AG09309 (cell line): Measurements from ENCODE around the gene UTS2B.

Experiments
- DNase-seq: peaks from one replicate; pipeline ENCODE4 v3.0.0-alpha.2; 2010; ENCODE audit warnings: low read depth
- H3K4me3 ChIP-seq: 2 replicates; pipeline ENCODE4 v1.5.1; 2011; ENCODE audit warnings: mild to moderate bottlenecking, low read depth, low read length, moderate library complexity; ENCODE audit not compliant: control insufficient read depth
- CTCF ChIP-seq: IDR thresholded peaks from 2 replicates; pipeline ENCODE4 v1.5.1; 2011; ENCODE audit warnings: mild to moderate bottlenecking, low read depth, low read length, inconsistent platforms; ENCODE audit not compliant: insufficient read depth, control insufficient read depth; ENCODE audit errors: missing control alignments

Gene UTS2B

DNA sequence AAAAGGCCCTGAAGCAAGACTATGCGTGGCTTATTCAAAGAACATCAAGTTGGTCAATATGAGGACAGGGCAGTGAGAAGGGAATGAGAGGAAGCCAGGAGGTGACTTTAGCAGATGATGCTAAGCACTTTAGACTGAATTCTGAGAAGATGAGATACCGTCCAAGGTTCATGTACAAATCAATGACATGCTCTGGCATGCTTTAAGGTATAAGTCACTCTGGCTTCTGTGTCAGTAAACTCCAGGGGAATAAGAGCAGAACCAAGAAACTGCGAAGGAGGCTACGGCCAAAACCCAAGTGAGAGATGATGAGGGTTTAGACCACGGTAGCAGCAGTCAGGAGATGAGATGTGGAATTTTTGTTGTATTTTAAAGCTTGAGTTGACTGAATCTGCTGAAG lies 10.0 kb downstream of the UTS2B start:
- no peak for TF ChIP-seq CTCF
- no peak overlapping the region for H3K4me3 ChIP-seq
- DNase-seq, result no peak

GRCh38 chr3:191316876-191317603 lies 13.3 kb downstream of the UTS2B start:
- no peak for TF ChIP-seq CTCF
- H3K4me3 ChIP-seq, result no peak overlapping the region
- DNase-seq, result no peak

DNA sequence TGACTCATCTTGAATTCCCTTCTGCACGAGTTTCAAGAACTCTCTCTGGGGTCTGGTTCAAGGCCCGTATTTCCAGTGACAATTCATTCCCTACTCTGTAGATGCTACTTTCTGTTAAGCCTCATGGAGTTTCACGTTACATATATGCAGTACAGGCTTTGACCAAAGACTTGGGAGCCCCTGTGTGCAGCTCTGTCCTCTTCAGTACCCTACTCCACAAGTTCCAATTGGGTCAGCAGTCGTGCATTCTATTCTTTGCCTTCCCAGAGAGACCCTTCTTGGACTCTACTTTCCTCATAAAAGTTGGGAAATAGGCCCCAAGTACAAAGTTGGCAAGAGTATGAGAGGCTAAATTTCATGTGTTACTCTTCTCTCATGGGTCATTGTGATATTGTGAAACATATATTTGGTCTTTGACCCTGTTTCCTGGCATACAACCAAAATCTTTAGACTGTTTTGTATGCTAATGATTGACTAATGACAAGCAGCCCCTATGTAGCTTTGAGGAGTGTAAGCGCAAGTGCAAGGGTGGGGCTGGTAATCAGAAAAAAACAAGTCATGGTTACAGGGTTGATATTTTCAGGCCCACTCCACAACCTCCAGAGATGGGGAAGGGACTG lies 16.1 kb downstream of the UTS2B start:
- no peak for TF ChIP-seq CTCF
- no peak for DNase-seq
- no peak overlapping the region for H3K4me3 ChIP-seq

DNA sequence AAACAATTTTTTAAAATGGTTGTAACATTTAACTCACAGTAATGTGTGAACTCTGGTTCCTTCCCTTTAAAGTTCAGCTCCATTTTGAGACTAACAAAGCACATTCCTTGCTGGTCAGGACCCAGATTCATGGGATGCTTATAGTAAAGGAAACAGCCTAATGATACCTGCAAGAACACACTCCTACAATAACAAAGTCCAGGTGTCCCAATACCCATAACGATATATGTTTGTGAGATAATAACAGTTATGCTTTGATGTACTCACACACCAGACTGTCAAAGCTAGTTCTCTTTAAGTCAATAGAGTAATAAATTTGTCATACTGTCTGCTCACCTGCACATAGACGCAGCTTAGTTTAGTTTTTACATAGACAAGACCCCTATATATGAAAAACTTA lies 17.0 kb downstream of the UTS2B start:
- no peak for DNase-seq
- no peak for TF ChIP-seq CTCF
- no peak overlapping the region for H3K4me3 ChIP-seq

- TF ChIP-seq CTCF, result no peak
- no peak for DNase-seq
- no peak overlapping the region for H3K4me3 ChIP-seq
These were observed 23.0 kb downstream of the UTS2B start for GRCh38 chr3:191307341-191307740.

- no peak for DNase-seq
- H3K4me3 ChIP-seq, result no peak overlapping the region
- TF ChIP-seq CTCF, result no peak
These were observed 23.9 kb downstream of the UTS2B start for GRCh38 chr3:191306428-191306827.

DNA sequence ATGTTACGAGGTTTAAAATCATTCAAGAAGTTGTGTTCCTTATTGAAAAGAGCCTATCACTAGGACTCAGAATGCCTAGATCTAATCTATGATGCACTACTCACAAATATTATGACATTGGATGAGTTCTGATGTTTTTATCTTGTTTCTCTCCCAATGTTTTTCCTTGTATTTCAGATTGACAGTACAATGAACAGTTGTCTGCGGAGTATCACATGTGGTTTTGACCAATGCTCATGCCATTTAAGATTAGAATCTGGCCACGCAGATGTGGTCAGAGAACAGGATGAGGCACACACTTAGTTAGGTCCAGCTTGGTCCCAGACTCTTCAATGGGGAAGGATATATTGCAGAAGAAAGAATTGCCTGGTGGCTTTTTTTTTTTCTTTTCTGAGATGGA lies 26.7 kb downstream of the UTS2B start:
- no peak for DNase-seq
- no peak overlapping the region for H3K4me3 ChIP-seq
- TF ChIP-seq CTCF, result no peak
